PC-9 (cell line): ENCODE data around the gene BUD23. TPM values are rescaled to one million over a fixed set of nuclear protein-coding genes. Genes with fewer than 3 reads are reported as not detected.
A peak's percentile ranks its signal among the peaks of the same experiment; 100 is the strongest.

ENCODE experiments used
- BruUV-seq: library from RNA; stranded (reverse); fragments of 400-500 nt; replicated peaks from 2 replicates; lab custom pipeline; 2021; lab: Mats Ljungman, UMichigan
- CTCF ChIA-PET: fragments of 300-600 bp; sonication (Branson Sonifier 250); formaldehyde crosslinking; loops from one replicate; lab custom pipeline; 2022; ENCODE audit warnings: antibody characterized with exemption; lab: Charles Lee
- POLR2A ChIA-PET: fragments of 300-600 bp; sonication (Branson Sonifier 250); formaldehyde crosslinking; loops from one replicate; lab custom pipeline; 2022; ENCODE audit warnings: antibody characterized with exemption; ENCODE audit not compliant: unreplicated experiment; lab: Charles Lee
- DNase-seq, 2 experiments: peaks; one replicate each; pipeline versions ENCODE4 v3.0.0 to v3.0.0-alpha.2; 2015 to 2022; ENCODE audit warnings: mixed read lengths in 1 of 2
- H2AFZ ChIP-seq: fragments of 200-600 bp; sonication (generic); 2 replicates; pipeline ENCODE4 v1.8.1; 2017; ENCODE audit warnings: antibody characterized with exemption
- H3F3A ChIP-seq: fragments of 200-600 bp; sonication (generic); 2 replicates; pipeline ENCODE4 v1.8.1; 2017; ENCODE audit warnings: antibody characterized with exemption, mild to moderate bottlenecking, low read depth; ENCODE audit not compliant: insufficient read depth
- H3K27ac ChIP-seq: fragments of 200-600 bp; sonication (generic); 2 replicates; pipeline ENCODE4 v1.6.1; 2016; ENCODE audit warnings: mixed run types
- H3K27me3 ChIP-seq: fragments of 200-600 bp; sonication (generic); 2 replicates; pipeline ENCODE4 v1.6.1; 2016; ENCODE audit warnings: low read depth, mixed run types; ENCODE audit not compliant: insufficient read depth
- H3K36me3 ChIP-seq: fragments of 200-600 bp; sonication (generic); 2 replicates; pipeline ENCODE4 v1.6.1; 2016; ENCODE audit warnings: low read depth, mixed run types
- H3K4me1 ChIP-seq: fragments of 200-600 bp; sonication (generic); replicated peaks from 2 replicates; pipeline ENCODE4 v1.6.1; 2016; ENCODE audit warnings: mixed run types; ENCODE audit not compliant: insufficient read depth
- H3K4me2 ChIP-seq: fragments of 200-600 bp; sonication (generic); 2 replicates; pipeline ENCODE4 v1.6.1; 2017; ENCODE audit warnings: mixed run types
- H3K4me3 ChIP-seq: fragments of 200-600 bp; sonication (generic); 2 replicates; pipeline ENCODE4 v1.6.1; 2016; ENCODE audit warnings: mixed run types
- H3K79me2 ChIP-seq: fragments of 200-600 bp; sonication (generic); 2 replicates; pipeline ENCODE4 v1.6.1; 2017; ENCODE audit warnings: low read depth, mixed run types
- H3K9me2 ChIP-seq: fragments of 200-600 bp; sonication (generic); 2 replicates; pipeline ENCODE4 v1.8.1; 2017; ENCODE audit warnings: mild to moderate bottlenecking; ENCODE audit not compliant: insufficient read depth
- H3K9me3 ChIP-seq: fragments of 200-600 bp; sonication (generic); 2 replicates; pipeline ENCODE4 v1.8.1; 2016; ENCODE audit warnings: low read depth; ENCODE audit not compliant: insufficient read depth
- H4K20me1 ChIP-seq: fragments of 200-600 bp; sonication (generic); 2 replicates; pipeline ENCODE4 v1.8.1; 2017; ENCODE audit not compliant: insufficient read depth
- CTCF ChIP-seq: fragments of 200-600 bp; sonication (generic); conservative IDR thresholded peaks from 2 replicates; pipeline ENCODE4 v1.6.1; 2017; ENCODE audit warnings: mixed run types, antibody characterized with exemption, mild to moderate bottlenecking, moderate library complexity
- EZH2 ChIP-seq: fragments of 200-600 bp; sonication (generic); IDR thresholded peaks from 2 replicates; pipeline ENCODE4 v1.8.0; 2017; ENCODE audit warnings: antibody characterized with exemption, low read depth
- intact Hi-C: fragments of 100-400 bp; cut with micrococcal nuclease; formaldehyde crosslinking; loops from one replicate; pipeline ENCODE4 v1.10.0; 2022; ENCODE audit not compliant: unreplicated experiment
- total RNA-seq: library from RNA; stranded (reverse); gene quantifications from 2 replicates; pipeline ENCODE4 v1.2.3, GENCODE V29; 2021

BUD23 gene
- total RNA-seq, 1 experiment from 2014 or later: 122 TPM

DNA sequence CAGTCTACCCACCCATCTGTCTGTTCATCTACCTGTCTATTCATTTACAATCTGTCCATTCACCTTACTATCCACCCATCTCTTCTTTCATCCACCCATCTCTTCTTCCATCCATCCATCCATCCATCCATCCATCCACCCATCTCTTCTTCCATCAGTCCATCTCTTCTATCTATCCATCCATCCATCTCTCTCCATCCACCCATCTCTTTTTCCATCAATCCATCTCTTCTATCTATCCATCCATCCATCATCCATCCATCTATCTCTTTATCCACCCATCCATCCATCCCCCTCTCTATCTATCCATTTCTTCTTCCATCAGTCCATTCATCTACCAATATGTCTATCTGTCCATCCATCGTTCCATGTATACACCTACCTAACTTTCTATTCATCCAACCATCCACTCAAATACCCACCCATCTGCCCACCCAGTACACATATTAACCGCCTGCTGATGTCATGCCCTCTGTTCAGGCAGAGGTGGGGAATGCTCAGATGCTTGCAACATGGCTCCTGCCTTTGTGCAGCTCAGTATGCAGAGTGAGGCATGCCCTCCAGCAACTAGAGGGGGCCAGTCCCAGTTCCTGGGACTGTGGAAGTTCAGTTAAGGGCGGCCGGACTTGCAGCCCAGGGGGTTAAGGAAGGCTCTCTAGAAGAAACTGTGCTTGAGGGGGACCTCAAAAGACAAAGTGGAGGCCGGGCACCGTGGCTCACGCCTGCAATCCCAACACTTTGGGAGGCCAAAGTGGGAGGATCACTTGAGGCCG, 47.8 kb upstream of the BUD23 start:
- H3K4me2 ChIP-seq: peak overlapping the region; percentile 61

DNA sequence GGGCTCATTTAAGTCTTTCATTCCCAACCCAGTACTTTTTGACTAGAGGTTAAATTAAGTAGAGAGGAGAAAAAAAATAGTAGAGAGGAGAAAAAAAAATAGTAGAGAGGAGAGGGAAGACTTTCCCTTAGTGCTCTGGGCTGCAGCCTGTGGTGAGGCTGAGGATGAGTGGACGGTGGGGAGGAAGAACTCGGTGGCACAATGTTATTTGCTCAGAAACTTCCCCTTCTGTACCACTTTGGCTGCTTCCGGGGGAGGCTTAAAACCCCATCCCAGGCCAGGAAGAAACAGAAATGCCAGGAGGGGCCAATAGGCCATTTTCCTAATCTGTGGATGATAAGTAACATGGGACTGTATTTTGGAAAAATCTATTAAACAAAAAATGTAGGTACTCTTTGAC, 44.5 kb upstream of the BUD23 start:
- TF ChIP-seq EZH2 (no peak), CTCF (no peak)
- H3F3A ChIP-seq: no peaks in the 10 kb centered on the region; the same call in 1 of the 2 replicates
- CTCF ChIA-PET: no interaction called here
- H3K36me3 ChIP-seq: no peaks in the 10 kb centered on the region
- H3K9me3 ChIP-seq: no peaks in the 10 kb centered on the region
- POLR2A ChIA-PET: no interaction called here
- intact Hi-C loops: no loop called here
- no peaks in the 10 kb centered on the region for H4K20me1 ChIP-seq
- H3K9me2 ChIP-seq: no peaks in the 10 kb centered on the region
- peaks cover 12% of the 10 kb centered on the region for H3K4me1 ChIP-seq
- no peak overlapping the region for H2AFZ ChIP-seq
- no peak for DNase-seq
- no peak overlapping the region for H3K4me3 ChIP-seq
- no peak overlapping the region for H3K27ac ChIP-seq
- H3K79me2 ChIP-seq: no peaks in the 10 kb centered on the region
- BruUV-seq: no TSS peak
- H3K27me3 ChIP-seq: no peaks in the 10 kb centered on the region
- H3K4me2 ChIP-seq: no peak overlapping the region

More for the DNA sequence above, 47.8 kb upstream of the BUD23 start:
- no peaks in the 10 kb centered on the region for H3K79me2 ChIP-seq
- H3K36me3 ChIP-seq: no peaks in the 10 kb centered on the region
- CTCF ChIA-PET: interaction anchor here (0.5 to 0.9 kb wide), 2 partner anchors 11 to 112 kb away, joined by 3 to 5 read pairs; no protein-coding TSS in a partner anchor
- peaks cover 12% of the 10 kb centered on the region for H3K4me1 ChIP-seq
- no peak for DNase-seq
- TSS peak; percentile 33 for BruUV-seq
- intact Hi-C loops: no loop called here
- H3F3A ChIP-seq: peaks cover 2% of the 10 kb centered on the region
- H3K4me3 ChIP-seq: no peak overlapping the region
- POLR2A ChIA-PET: interaction anchor here (0.6 to 0.9 kb wide), 3 partner anchors 28 to 215 kb away, joined by 4 to 12 read pairs (median 5); no protein-coding TSS in a partner anchor
- peak overlapping the region; percentile 9; the same call in 1 of the 2 replicates for H3K27ac ChIP-seq
- TF ChIP-seq EZH2: no peak
- H3K27me3 ChIP-seq: no peaks in the 10 kb centered on the region
- no peaks in the 10 kb centered on the region for H3K9me3 ChIP-seq
- H4K20me1 ChIP-seq: no peaks in the 10 kb centered on the region
- no peaks in the 10 kb centered on the region for H3K9me2 ChIP-seq
- H2AFZ ChIP-seq: no peak overlapping the region

DNA sequence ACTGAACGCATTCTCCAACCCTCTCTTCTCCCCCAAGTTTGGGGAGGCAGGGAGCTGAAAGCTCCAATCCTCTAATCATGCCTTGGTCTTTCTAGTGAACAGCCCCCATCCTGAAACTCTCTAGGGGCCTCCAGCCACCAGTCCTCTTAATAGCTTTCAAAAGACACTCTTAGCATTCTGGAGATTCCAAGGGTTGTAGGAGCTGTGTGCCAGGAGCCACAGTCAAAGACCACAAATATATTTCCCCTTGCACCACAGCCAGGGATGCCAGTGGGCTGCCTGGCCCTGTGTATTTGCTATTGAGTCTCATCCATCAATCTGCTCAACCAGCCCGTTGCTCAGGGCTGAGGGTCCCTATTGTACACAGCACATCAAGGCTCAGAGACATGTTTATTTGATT, 40.6 kb upstream of the BUD23 start:
- ChIA-PET POLR2A (no interaction called here), CTCF (no interaction called here)
- H3F3A ChIP-seq: peaks cover 26% of the 10 kb centered on the region; the same call in 1 of the 2 replicates

More for the DNA sequence above, 40.6 kb upstream of the BUD23 start:
- BruUV-seq: no TSS peak
- intact Hi-C loops: no loop called here
- no peaks in the 10 kb centered on the region for H3K27me3 ChIP-seq
- DNase-seq: no peak
- no peak for TF ChIP-seq CTCF
- H4K20me1 ChIP-seq: no peaks in the 10 kb centered on the region
- no peak overlapping the region for H3K27ac ChIP-seq
- H3K79me2 ChIP-seq: no peaks in the 10 kb centered on the region
- no peak overlapping the region for H3K4me3 ChIP-seq
- no peaks in the 10 kb centered on the region for H3K9me2 ChIP-seq
- H3K9me3 ChIP-seq: no peaks in the 10 kb centered on the region
- H2AFZ ChIP-seq: no peak overlapping the region
- peaks cover 4% of the 10 kb centered on the region; the same call in 1 of the 2 replicates for H3K4me1 ChIP-seq
- no peaks in the 10 kb centered on the region for H3K36me3 ChIP-seq
- H3K4me2 ChIP-seq: no peak overlapping the region
